SK-N-MC (cell line): ENCODE results near the gene CBLL1.

Experiments used
- EZH2 ChIP-seq: fragments of 200-600 bp; sonication (generic); IDR thresholded peaks from one replicate; pipeline ENCODE4 v1.6.1; 2017; ENCODE audit warnings: antibody characterized with exemption
- FOXP2 ChIP-seq: optimal IDR thresholded peaks from 2 replicates; pipeline ENCODE3; 2011; ENCODE audit warnings: mild to moderate bottlenecking, moderate library complexity; ENCODE audit not compliant: insufficient read depth; ENCODE audit errors: extremely low read length, control extremely low read depth
- POLR2AphosphoS5 ChIP-seq: IDR thresholded peaks from 2 replicates; pipeline ENCODE4 v1.6.1; 2012; ENCODE audit warnings: mild to moderate bottlenecking, low read depth, low read length, borderline replicate concordance

- TF ChIP-seq POLR2AphosphoS5, result no peak
- no peak for TF ChIP-seq EZH2
- TF ChIP-seq FOXP2, result no peak
Observed at GRCh38 chr7:107810626-107811025, 66.7 kb downstream of the CBLL1 start.
